Loucy (cell line): ENCODE measurements around the gene SOAT2.

Source experiments
- CTCF ChIP-seq: fragments of 200-600 bp; sonication (generic); conservative IDR thresholded peaks from 2 replicates; pipeline ENCODE4 v1.5.1; 2014; ENCODE audit warnings: mild to moderate bottlenecking, antibody characterized with exemption, low read length
- EZH2phosphoT487 ChIP-seq: fragments of 200-600 bp; IDR thresholded peaks from 2 replicates; pipeline ENCODE4 v1.6.1; 2018; ENCODE audit warnings: antibody characterized with exemption, mild to moderate bottlenecking, moderate library complexity, borderline replicate concordance

GRCh38 chr12:53124352-53124723, 21.1 kb downstream of the SOAT2 start:
- TF ChIP-seq CTCF: no peak
- TF ChIP-seq EZH2phosphoT487: no peak
